ENCODE measurements around the gene ZNF280A.
"Not testable (repeated sequence)": the region's sequence is repeated elsewhere in the genome, so short reads cannot be mapped to it uniquely, and the experiment has no call there.

Gene ZNF280A

GRCh38 chr22:22538226-22538989, 18.3 kb upstream of the ZNF280A start:
- DNase-seq: no peak

DNA sequence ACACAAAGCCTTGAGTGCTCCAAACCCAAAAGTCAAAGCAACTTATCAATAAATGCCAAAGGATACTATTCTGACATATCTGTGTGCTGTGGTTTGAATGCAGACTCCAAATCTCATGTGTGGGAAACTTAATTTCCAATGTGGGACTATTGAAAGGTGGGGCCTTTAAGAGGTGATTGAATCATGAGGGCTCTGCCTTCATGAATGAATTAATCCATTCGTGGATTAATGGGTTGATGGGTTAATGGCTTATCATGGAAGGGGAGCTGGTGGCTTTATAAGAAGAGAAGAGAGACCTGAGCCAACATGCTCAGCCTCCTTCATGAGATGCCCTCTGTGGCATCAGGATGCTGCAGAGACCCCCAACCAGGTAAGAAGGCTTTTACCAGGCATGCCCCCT, 16.8 kb upstream of the ZNF280A start:
- no peak for DNase-seq

- DNase-seq: no peak
These were observed 16.4 kb upstream of the ZNF280A start for GRCh38 chr22:22536515-22536914.

DNA sequence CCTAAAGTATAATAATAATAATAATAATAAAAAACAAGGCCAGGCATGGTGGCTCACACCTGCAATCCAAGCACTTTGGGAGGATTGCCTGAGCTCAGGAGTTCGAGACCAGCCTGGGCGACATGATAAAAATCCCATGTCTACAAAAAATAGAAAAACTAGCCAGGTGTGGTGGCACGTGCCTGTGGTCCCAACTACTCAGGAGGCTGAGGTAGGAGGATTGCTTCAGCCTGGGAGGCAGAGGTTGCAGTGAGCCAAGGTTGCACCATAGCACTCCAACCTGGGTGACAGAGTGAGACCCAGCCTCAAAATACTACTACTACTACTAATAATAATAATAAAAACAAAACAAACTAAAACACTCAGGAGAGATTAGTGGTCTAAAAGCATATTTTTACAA, 15.6 kb upstream of the ZNF280A start:
- no peak for DNase-seq

DNA sequence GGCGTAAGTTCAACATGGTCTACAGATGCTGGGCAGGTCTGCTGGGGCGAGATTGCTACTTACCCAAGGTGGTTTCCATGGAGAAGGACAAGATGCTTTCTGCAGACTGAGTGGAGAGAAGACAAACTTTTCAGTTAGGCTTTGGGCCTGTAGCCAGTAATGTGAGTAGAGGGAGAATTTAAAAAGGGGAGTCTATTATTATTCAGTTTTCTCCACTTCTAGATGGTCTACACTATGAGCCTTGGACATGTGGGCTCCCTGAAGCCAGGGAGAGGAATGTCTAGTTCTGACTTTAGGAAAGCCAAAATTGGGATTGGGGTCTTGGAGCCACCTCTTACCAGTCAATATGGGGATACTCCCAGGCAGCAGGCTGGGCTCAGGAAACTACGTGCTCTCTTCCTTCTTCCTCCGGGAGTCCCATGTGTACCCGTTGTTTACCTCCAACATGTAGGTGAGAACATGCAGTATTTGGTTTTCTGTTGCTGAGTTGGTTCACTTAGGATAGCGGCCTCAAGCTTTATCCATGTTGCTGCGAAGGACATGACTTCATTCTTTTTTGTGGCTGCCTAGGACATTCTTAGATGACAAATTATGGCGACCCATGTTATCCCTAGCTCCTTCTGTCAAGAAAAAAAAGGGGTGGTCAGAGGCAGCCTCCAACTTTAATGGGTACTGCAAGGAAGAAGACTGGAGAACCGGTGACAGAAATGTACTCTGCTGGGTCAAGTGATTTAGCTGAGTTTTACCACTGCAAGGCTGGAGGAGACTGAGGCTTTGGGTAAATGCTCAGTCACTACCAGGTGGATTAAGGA, 14.7 kb upstream of the ZNF280A start:
- DNase-seq: no peak

DNA sequence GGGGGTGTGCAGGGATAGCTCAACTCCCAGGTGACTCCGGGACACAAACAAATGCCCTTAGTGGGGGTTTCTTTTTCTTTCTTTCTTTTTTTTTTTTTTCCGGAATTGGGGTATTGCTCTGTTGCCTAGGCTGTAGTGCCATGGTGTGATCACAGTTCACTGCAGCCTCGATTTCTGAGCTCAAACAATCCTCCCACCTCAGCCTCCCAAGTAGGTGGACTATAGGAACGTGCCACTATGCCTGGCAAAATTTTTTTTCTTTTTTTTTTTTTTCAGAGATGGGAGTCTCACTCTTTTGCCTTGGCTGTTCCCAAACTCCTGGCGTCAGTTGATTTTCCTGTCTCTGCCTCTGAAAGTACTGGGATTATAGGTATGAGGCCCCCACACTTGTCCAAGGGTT, 13.8 kb upstream of the ZNF280A start:
- no peak for DNase-seq

- no peak for DNase-seq
These were observed 13.3 kb upstream of the ZNF280A start for GRCh38 chr22:22533417-22533816.

- DNase-seq: not testable (repeated sequence)
These were observed 12.5 kb upstream of the ZNF280A start for GRCh38 chr22:22532547-22533071.

GRCh38 chr22:22531770-22532546, 11.9 kb upstream of the ZNF280A start:
- no peak for DNase-seq

- DNase-seq: no peak
These were observed 8.7 kb upstream of the ZNF280A start for GRCh38 chr22:22528780-22529179.

- no peak for DNase-seq
These were observed 7.2 kb upstream of the ZNF280A start for GRCh38 chr22:22527312-22527711.

- no peak for DNase-seq
These were observed 6.2 kb upstream of the ZNF280A start for GRCh38 chr22:22526125-22526912.

DNA sequence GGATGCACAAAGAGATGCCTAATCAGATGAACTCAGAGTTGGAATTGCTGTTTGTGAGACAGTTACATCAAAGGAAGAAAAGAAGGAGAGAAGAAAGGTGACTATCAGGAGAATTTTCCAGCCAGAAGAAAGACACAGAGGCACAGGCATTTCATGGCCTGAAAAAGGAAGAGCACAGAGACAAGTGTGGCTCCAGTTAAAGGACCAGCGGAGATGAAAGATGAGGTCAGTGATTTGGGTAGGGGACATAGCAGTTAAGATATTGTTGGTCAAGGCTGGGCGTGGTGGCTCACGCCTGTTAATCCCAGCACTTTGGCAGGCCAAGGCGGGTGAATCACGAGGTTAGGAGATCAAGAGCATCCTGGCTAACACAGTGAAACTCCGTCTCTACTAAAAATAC, 3.4 kb upstream of the ZNF280A start:
- DNase-seq: no peak

DNA sequence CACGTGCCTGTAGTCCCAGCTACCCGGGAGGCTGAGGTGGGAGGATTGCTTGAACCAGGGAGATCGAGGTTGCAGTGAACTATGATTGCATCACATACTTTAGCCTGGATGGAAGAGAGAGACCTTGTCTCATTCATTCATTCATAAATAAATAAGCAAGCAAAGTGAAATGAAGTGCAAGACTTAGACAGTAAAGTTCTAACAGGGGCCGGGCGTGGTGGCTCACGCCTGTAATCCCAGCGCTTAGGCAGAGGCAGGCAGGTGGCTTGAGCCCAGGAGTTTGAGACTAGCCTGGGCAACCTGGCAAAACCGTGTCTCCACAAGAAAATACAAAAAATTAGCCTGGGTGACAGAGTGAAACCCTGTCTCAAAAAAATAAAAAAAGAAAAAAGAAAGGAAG, 1.6 kb upstream of the ZNF280A start:
- no peak for DNase-seq

- no peak for DNase-seq
These were observed 865 bp upstream of the ZNF280A start for GRCh38 chr22:22520667-22521602.

GRCh38 chr22:22519591-22519990, 479 bp downstream of the ZNF280A start:
- DNase-seq: no peak

- no peak for DNase-seq
These were observed 3.1 kb downstream of the ZNF280A start for GRCh38 chr22:22516992-22517391.

DNA sequence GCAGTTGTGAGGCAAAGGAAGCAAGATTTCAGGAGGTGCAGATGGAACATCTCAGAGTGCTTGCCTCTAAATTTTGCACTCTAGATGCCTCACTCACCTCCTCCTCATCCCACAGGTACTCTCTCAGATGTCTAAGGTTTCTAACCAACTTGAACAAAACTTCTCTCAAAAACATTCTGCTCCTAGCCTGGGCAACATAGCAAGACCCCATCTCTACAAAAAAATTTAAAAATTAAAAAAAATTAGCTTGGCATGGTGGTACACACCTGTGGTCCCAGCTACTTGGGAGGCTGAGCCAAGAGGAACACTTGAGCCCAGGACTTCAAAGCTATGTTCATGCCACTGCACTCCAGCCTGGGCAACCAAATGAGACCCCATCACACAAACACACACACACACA, 4.2 kb downstream of the ZNF280A start:
- no peak for DNase-seq

GRCh38 chr22:22514431-22514830, 5.6 kb downstream of the ZNF280A start:
- DNase-seq: not testable (repeated sequence)

- DNase-seq: no peak
These were observed 6.5 kb downstream of the ZNF280A start for GRCh38 chr22:22513619-22514018.

DNA sequence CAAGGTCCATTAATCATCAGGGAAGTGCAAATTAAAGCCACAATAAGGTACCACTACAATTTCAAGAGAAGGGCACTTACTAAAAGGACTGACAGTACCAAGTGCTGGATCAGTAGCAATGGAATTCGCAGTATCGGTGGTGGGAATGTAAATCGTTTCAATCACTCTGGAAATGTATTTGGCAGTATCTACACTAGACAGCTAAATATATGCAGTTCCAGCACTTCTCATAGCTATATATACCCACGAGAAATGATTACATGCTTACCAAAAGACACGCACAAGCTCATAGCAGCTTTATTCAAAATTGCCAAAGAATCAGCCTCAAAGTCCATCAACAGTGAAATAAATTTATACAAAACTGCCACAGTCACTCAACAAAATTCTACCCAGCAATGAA, 7.1 kb downstream of the ZNF280A start:
- DNase-seq: no peak

Measured in effector CD8-positive, alpha-beta T cell (primary cell).